ENCODE measurements around the gene CCNDBP1. TPM values are rescaled to one million over a fixed set of nuclear protein-coding genes. Genes with fewer than 3 reads are reported as not detected.

CCNDBP1 gene
- total RNA-seq, 1 donor from 2014 or later = 43.1 TPM

DNA sequence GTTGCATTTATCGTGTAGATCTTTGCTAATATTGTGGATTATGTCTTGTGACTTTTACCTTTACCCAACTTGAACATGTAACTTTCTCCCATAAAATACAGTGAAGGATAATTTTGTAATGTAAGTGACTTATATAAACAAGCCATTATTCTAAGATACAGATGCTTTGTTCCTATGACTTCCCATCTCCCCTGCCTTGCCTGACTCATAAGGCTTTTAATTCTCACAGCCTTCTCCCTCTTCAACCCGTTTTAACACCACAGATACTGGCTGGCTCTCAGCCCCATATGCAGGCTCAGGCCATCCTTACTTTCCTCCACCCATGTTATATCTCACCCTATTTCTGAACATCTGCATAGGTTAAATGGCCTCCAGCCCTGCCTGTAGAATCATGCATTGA lies 4.1 kb downstream of the CCNDBP1 start:
- DNase-seq (ENCODE audit: low spot score) = no peak
- H4K20me1 ChIP-seq (ENCODE audit: low read depth) = peaks cover 3% of the 10 kb centered on the region
- no peak overlapping the region for H3K4me3 ChIP-seq
- H3K27ac ChIP-seq = no peak overlapping the region
- peaks cover 18% of the 10 kb centered on the region for H3F3A ChIP-seq (ENCODE audit: low read depth)
- peaks cover 4% of the 10 kb centered on the region for H3K4me1 ChIP-seq
- H3K36me3 ChIP-seq = peaks cover 9% of the 10 kb centered on the region
- H3K79me2 ChIP-seq (ENCODE audit: low read depth) = peaks cover 16% of the 10 kb centered on the region
- no peaks in the 10 kb centered on the region for H3K9me3 ChIP-seq (ENCODE audit: low read depth)
- Mint-ChIP-seq H3K4me3 (no peak overlapping the region), H3K27ac (no peak overlapping the region), H3K36me3 (peaks cover 2% of the 10 kb centered on the region), H3K9me3 (no peaks in the 10 kb centered on the region), H3K27me3 (ENCODE audit: insufficient read depth, low read depth) (no peaks in the 10 kb centered on the region), H3K4me1 (peaks cover 9% of the 10 kb centered on the region)
- H3K27me3 ChIP-seq = no peaks in the 10 kb centered on the region
- no peak overlapping the region for H2AFZ ChIP-seq (replicated peaks)
- no peak for TF ChIP-seq EZH2 (IDR thresholded peaks at IDR 0.05)
- TF ChIP-seq, protein P1, sequence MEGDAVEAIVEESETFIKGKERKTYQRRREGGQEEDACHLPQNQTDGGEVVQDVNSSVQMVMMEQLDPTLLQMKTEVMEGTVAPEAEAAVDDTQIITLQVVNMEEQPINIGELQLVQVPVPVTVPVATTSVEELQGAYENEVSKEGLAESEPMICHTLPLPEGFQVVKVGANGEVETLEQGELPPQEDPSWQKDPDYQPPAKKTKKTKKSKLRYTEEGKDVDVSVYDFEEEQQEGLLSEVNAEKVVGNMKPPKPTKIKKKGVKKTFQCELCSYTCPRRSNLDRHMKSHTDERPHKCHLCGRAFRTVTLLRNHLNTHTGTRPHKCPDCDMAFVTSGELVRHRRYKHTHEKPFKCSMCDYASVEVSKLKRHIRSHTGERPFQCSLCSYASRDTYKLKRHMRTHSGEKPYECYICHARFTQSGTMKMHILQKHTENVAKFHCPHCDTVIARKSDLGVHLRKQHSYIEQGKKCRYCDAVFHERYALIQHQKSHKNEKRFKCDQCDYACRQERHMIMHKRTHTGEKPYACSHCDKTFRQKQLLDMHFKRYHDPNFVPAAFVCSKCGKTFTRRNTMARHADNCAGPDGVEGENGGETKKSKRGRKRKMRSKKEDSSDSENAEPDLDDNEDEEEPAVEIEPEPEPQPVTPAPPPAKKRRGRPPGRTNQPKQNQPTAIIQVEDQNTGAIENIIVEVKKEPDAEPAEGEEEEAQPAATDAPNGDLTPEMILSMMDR (IDR thresholded peaks at IDR 0.05) = no peak
- TF ChIP-seq EZH2phosphoT487 (IDR thresholded peaks at IDR 0.05) = no peak
- no peak overlapping the region for H3K9ac ChIP-seq
- H3K4me2 ChIP-seq = no peak overlapping the region

GRCh38 chr15:43190178-43190577 lies 5.0 kb downstream of the CCNDBP1 start:
- Histone ChIP-seq H3K9ac (no peak overlapping the region), H3K4me2 (no peak overlapping the region), H3K27me3 (no peaks in the 10 kb centered on the region), H3K36me3 (peaks cover 9% of the 10 kb centered on the region), H3F3A (ENCODE audit: low read depth) (peaks cover 11% of the 10 kb centered on the region), H3K9me3 (ENCODE audit: low read depth) (no peaks in the 10 kb centered on the region), H4K20me1 (ENCODE audit: low read depth) (peaks cover 3% of the 10 kb centered on the region), H3K79me2 (ENCODE audit: low read depth) (peaks cover 16% of the 10 kb centered on the region), H3K4me1 (no peaks in the 10 kb centered on the region), H3K4me3 (no peak overlapping the region), H3K27ac (no peak overlapping the region), H2AFZ (replicated peaks) (no peak overlapping the region)
- no peak overlapping the region for H3K27ac Mint-ChIP-seq
- DNase-seq (ENCODE audit: low spot score) = no peak
- H3K4me3 Mint-ChIP-seq = no peak overlapping the region
- H3K9me3 Mint-ChIP-seq = no peaks in the 10 kb centered on the region
- no peak for TF ChIP-seq EZH2phosphoT487 (IDR thresholded peaks at IDR 0.05)
- TF ChIP-seq EZH2 (IDR thresholded peaks at IDR 0.05) = no peak
- TF ChIP-seq, protein P1 (IDR thresholded peaks at IDR 0.05) = no peak
- no peaks in the 10 kb centered on the region for H3K27me3 Mint-ChIP-seq (ENCODE audit: insufficient read depth, low read depth)
- H3K36me3 Mint-ChIP-seq = peaks cover 2% of the 10 kb centered on the region
- H3K4me1 Mint-ChIP-seq = peaks cover 7% of the 10 kb centered on the region

- no peaks in the 10 kb centered on the region for H3F3A ChIP-seq (ENCODE audit: low read depth)
- no peaks in the 10 kb centered on the region for H3K27me3 Mint-ChIP-seq (ENCODE audit: insufficient read depth, low read depth)
- no peak overlapping the region for H3K9ac ChIP-seq
- H3K9me3 ChIP-seq (ENCODE audit: low read depth) = no peaks in the 10 kb centered on the region
- H3K4me2 ChIP-seq = no peak overlapping the region
- no peak overlapping the region for H3K27ac ChIP-seq
- no peak for TF ChIP-seq EZH2phosphoT487 (IDR thresholded peaks at IDR 0.05)
- TF ChIP-seq, protein P1 (IDR thresholded peaks at IDR 0.05) = no peak
- no peak for TF ChIP-seq EZH2 (IDR thresholded peaks at IDR 0.05)
- H2AFZ ChIP-seq (replicated peaks) = no peak overlapping the region
- H3K4me3 ChIP-seq = no peak overlapping the region
- no peak overlapping the region for H3K27ac Mint-ChIP-seq
- no peaks in the 10 kb centered on the region for H4K20me1 ChIP-seq (ENCODE audit: low read depth)
- DNase-seq (ENCODE audit: low spot score) = no peak
- peaks cover 9% of the 10 kb centered on the region for H3K36me3 ChIP-seq
- no peaks in the 10 kb centered on the region for H3K4me1 Mint-ChIP-seq
- peaks cover 18% of the 10 kb centered on the region for H3K36me3 Mint-ChIP-seq
- no peaks in the 10 kb centered on the region for H3K79me2 ChIP-seq (ENCODE audit: low read depth)
- H3K4me1 ChIP-seq = no peaks in the 10 kb centered on the region
- no peak overlapping the region for H3K4me3 Mint-ChIP-seq
- no peaks in the 10 kb centered on the region for H3K27me3 ChIP-seq
- H3K9me3 Mint-ChIP-seq = no peaks in the 10 kb centered on the region
These were observed 8.5 kb downstream of the CCNDBP1 start for GRCh38 chr15:43193710-43194109.
